ENCODE results near the gene TRIM2.
A peak's percentile ranks its signal among the peaks of the same experiment; 100 is the strongest.

DNA sequence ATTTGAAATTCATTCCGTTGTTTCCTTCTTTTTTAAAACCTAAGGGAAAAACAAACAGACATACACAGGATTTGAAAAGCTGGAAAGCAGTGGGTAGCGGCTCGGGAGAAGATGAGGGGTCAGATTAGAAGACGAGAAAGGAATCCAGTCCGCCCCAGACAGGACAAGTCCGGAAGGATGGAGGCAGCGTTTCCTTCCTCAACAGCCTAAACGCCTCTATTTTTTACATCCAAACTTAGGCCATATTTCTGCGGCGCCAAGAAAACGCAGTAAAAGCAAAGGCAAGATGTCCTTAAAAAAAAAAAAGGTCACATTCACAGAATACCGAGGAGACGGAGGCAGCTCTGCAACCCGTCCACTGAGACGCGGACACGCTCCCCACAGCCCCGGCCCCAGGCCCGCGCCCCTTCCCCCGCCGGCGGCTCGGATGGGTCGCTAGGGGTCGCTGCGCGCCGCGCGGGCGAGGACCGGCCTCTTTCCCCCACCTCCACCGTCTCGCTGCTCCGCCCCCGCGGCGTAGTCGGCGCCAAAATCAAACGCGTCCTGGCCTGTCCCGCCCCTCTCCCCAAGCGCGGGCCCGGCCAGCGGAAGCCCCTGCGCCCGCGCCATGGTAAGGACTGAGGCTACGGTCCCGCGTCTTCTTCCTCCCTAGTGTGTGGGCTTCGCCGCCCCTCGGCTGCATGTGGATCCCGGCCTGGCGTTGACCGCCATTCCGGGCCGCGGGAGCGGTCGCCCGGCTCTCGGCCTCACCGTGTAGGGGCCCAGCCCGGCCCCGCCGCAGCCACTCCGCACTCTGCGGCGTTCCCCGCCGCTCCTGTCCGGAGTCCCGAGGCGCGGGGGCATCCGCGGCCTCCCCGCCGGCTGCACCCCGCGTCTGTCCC lies 140.1 kb downstream of the TRIM2 start, which contains the start of gene MND1:
- TF ChIP-seq, protein P1, sequence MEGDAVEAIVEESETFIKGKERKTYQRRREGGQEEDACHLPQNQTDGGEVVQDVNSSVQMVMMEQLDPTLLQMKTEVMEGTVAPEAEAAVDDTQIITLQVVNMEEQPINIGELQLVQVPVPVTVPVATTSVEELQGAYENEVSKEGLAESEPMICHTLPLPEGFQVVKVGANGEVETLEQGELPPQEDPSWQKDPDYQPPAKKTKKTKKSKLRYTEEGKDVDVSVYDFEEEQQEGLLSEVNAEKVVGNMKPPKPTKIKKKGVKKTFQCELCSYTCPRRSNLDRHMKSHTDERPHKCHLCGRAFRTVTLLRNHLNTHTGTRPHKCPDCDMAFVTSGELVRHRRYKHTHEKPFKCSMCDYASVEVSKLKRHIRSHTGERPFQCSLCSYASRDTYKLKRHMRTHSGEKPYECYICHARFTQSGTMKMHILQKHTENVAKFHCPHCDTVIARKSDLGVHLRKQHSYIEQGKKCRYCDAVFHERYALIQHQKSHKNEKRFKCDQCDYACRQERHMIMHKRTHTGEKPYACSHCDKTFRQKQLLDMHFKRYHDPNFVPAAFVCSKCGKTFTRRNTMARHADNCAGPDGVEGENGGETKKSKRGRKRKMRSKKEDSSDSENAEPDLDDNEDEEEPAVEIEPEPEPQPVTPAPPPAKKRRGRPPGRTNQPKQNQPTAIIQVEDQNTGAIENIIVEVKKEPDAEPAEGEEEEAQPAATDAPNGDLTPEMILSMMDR (IDR thresholded peaks at IDR 0.05), result peak in 1 of 3 donors; percentile 55
- no peak for TF ChIP-seq POLR2A (IDR thresholded peaks at IDR 0.05)

All from lower leg skin (tissue), 3 donors.